Psoas muscle (tissue), 8 donors: Measurements from ENCODE around the gene ZXDB. TPM values are rescaled to one million over a fixed set of nuclear protein-coding genes. Genes with fewer than 3 reads are reported as not detected.

Source experiments
- ATAC-seq, 4 donors: fragments of 200-7000 bp; cut with Tn5 transposase; one replicate each; pipeline ENCODE4 v1.9.1; 2020; ENCODE audit warnings: moderate library complexity in 3 of 4, mild to moderate bottlenecking in 2 of 4
- DNase-seq, 2 donors: peaks; one replicate each; pipeline ENCODE4 v3.0.0-alpha.2; 2020
- H3K27ac ChIP-seq: fragments of 200-600 bp; one replicate; pipeline ENCODE4 v1.8.0; 2022
- H3K27me3 ChIP-seq, 3 donors: fragments of 200-600 bp in 1 of 3; one replicate each; pipeline versions ENCODE4 v1.6.1 to v1.8.0; 2013 to 2022; ENCODE audit warnings: low read length in 2 of 3, mild to moderate bottlenecking in 2 of 3, moderate library complexity in 1 of 3; ENCODE audit not compliant: insufficient read depth in 3 of 3
- H3K36me3 ChIP-seq, 2 donors: fragments of 200-600 bp in 1 of 2; one replicate each; pipeline versions ENCODE4 v1.6.1 to v1.8.0; 2013 to 2022; ENCODE audit warnings: low read depth in 1 of 2, mild to moderate bottlenecking in 1 of 2, moderate library complexity in 1 of 2; ENCODE audit not compliant: insufficient read depth in 1 of 2
- H3K4me1 ChIP-seq: fragments of 200-600 bp; one replicate; pipeline ENCODE4 v1.8.0; 2022
- H3K4me3 ChIP-seq: fragments of 200-600 bp; one replicate; pipeline ENCODE4 v1.8.0; 2022; ENCODE audit warnings: mild to moderate bottlenecking
- H3K9me3 ChIP-seq: fragments of 200-600 bp; one replicate; pipeline ENCODE4 v1.8.0; 2022
- CTCF ChIP-seq: fragments of 200-600 bp; IDR thresholded peaks from one replicate; pipeline ENCODE4 v1.8.0; 2022; ENCODE audit warnings: antibody characterized with exemption
- WGBS, 3 donors: extraction: QIAGEN DNeasy Blood & Tissue Kit; methylation state at CpG; one replicate each; pipeline versions ENCODE4 v1.1.6 to v1.1.7; 2013; 5-methylcytosine and 5-hydroxymethylcytosine counted together
- intact Hi-C, 2 donors: fragments of 100-400 bp; cut with DNase I; formaldehyde crosslinking; loops; one replicate each; pipeline versions ENCODE4 v1.11.0 to v1.14.2; 2022
- polyA plus RNA-seq, 3 donors: library from polyadenylated mRNA; stranded (reverse); fragments of 200-250 nt; gene quantifications; one replicate each; pipeline ENCODE4 v1.2.3, GENCODE V29; 2013
- total RNA-seq, 4 donors: library from RNA; stranded (reverse); fragmentation: NEBNext Ultra II Directional in 2 of 4; extraction: Animal tissue kit (Norgen Biotek cat#: 25700) in 2 of 4; gene quantifications; one replicate each; pipeline versions ENCODE4 v1.2.1 to v1.2.4, GENCODE V29; 2021 to 2023
- donor health status: healthy with polysubstance abuse.
- donor health status: DM: no; HTN: no; CAD: no; lungs with moderate emphysema.
- donor health status: Bipolar disorder and iron deficiency.
- donor health status: healthy.
- donor health status: DM: yes; HTN: yes; CAD: no.
- donor health status: DM: no; HTN: no; CAD: no.
- donor health status: DM: no; HTN: no; CAD: no.
- donor health status: DM: yes; HTN: yes; CAD: no.

Gene ZXDB
- total and polyA plus RNA-seq, 7 donors, result 1.7 to 8.2 (median 4.8) TPM

DNA sequence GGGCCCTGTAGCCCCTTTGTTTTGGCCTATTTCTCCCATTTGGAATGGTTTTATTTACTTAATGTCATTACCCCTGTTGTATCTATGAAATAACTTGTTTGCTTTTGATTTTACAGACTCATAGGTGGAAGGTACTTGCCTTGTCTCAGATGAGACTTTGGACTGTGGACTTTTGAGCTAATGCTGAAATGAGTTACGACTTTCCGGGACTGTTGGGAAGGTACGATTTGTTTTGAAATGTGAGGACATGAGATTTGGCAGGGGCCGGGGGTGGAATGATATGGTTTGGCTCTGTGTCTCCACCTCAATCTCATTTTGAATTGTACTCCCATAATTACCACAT is 48.8 kb downstream of the ZXDB start:
- no peak for TF ChIP-seq CTCF
- Histone ChIP-seq H3K27me3 (no peaks in the 10 kb centered on the region), H3K36me3 (no peaks in the 10 kb centered on the region), H3K4me3 (no peak overlapping the region), H3K9me3 (no peaks in the 10 kb centered on the region), H3K4me1 (no peaks in the 10 kb centered on the region), H3K27ac (no peak overlapping the region)
- DNase-seq, result no peak
- 72 to 81% (median 78%) methylated on average over 4 of the region's 4 CpGs for WGBS, 3 donors
- ATAC-seq, result no peak
- intact Hi-C loops, result no loop called here

GRCh38 chrX:57641338-57641737 is 49.5 kb downstream of the ZXDB start:
- WGBS, 3 donors, result 50 to 73% (median 63%) methylated on average over 2 of the region's 2 CpGs
- H3K27ac ChIP-seq, result no peak overlapping the region
- ATAC-seq (no peak), DNase-seq (no peak)
- no peak overlapping the region for H3K4me3 ChIP-seq
- intact Hi-C loops, result no loop called here
- TF ChIP-seq CTCF, result no peak
- no peaks in the 10 kb centered on the region for H3K36me3 ChIP-seq
- H3K27me3 ChIP-seq, result no peaks in the 10 kb centered on the region
- no peaks in the 10 kb centered on the region for H3K4me1 ChIP-seq
- no peaks in the 10 kb centered on the region for H3K9me3 ChIP-seq

DNA sequence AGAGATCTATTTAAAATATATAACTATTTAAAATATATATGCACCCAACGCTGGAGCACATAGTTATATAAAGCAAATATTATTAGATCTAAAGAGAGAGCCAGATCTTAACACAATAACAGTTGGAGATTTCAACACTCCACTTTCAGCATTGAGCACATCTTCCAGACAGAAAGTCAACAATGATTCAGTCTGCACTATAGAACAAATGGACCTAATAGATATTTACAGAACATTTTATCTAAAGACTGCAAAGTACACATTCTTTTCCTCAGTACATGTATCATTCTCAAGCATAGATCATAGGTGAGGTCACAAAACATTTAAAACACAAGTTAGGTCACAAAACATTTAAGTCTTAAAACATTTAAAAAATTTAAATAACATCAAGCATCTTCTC is 51.9 kb downstream of the ZXDB start:
- ATAC-seq (no peak), DNase-seq (no peak)
- Histone ChIP-seq H3K9me3 (no peaks in the 10 kb centered on the region), H3K4me3 (no peak overlapping the region), H3K4me1 (no peaks in the 10 kb centered on the region), H3K36me3 (no peaks in the 10 kb centered on the region), H3K27me3 (no peaks in the 10 kb centered on the region), H3K27ac (no peak overlapping the region)
- intact Hi-C loops, result no loop called here
- TF ChIP-seq CTCF, result no peak
- 70 to 100% (median 74%) methylated on average over 1 of the region's 1 CpG for WGBS, 3 donors

- Histone ChIP-seq H3K4me3 (no peak overlapping the region), H3K27ac (no peak overlapping the region), H3K36me3 (no peaks in the 10 kb centered on the region), H3K4me1 (no peaks in the 10 kb centered on the region), H3K9me3 (no peaks in the 10 kb centered on the region), H3K27me3 (no peaks in the 10 kb centered on the region)
- ATAC-seq (no peak), DNase-seq (no peak)
- intact Hi-C loops, result no loop called here
- TF ChIP-seq CTCF, result no peak
Measured at GRCh38 chrX:57647020-57647419, 55.2 kb downstream of the ZXDB start.

Other genes starting within 250 kb of the ZXDB start
- not detected for gene NLRP2B, start 88.2 kb downstream of the ZXDB start, total RNA-seq
- gene NLRP2B, start 88.2 kb downstream of the ZXDB start, polyA plus RNA-seq, result under 1 TPM in 1 of 3 donors, not detected in 2; 0.03 TPM